ENCODE measurements around the gene SLC2A3. TPM values are rescaled to one million over a fixed set of nuclear protein-coding genes. Genes with fewer than 3 reads are reported as not detected.

The SLC2A3 gene
- total RNA-seq, 1 experiment from 2014 or later, result 717 TPM

DNA sequence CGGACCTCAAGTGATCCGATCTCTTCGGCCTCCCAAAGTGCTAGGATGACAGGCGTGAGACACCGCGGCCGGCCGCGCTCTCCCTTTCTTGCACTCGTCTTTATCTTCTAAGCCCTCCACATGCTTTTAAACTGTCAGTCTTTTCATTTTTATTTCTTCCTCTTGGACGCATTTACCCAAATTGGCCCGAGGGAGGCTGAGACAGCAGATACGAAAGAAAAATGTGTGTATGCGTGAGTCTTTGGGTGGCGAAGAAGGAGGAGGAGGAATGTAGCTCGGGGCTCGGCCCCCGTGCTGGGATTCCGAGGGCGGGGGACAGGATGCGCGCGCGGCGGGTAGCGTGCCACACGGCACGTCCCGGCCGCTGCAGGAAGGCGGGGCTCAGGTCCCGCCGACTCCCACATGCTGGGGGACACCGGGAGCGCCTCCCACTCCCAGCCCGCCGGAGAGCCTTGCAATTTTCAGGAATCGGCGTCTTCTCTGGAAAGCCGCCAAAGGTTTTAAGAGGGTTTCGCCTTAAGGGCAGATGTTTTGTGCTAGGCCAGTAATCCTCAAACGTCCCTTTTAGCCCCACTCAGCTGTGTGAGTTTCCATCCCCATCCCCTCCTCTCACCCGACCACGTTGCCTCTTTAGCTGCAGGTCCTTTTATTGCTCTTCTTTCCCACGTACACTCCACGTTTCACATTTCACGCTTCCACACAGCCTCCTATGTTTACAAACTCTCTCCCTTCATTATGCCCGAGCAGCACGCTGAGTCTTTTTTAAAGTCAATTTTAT is 34.7 kb upstream of the SLC2A3 start (continued):
- TF ChIP-seq, protein P1, sequence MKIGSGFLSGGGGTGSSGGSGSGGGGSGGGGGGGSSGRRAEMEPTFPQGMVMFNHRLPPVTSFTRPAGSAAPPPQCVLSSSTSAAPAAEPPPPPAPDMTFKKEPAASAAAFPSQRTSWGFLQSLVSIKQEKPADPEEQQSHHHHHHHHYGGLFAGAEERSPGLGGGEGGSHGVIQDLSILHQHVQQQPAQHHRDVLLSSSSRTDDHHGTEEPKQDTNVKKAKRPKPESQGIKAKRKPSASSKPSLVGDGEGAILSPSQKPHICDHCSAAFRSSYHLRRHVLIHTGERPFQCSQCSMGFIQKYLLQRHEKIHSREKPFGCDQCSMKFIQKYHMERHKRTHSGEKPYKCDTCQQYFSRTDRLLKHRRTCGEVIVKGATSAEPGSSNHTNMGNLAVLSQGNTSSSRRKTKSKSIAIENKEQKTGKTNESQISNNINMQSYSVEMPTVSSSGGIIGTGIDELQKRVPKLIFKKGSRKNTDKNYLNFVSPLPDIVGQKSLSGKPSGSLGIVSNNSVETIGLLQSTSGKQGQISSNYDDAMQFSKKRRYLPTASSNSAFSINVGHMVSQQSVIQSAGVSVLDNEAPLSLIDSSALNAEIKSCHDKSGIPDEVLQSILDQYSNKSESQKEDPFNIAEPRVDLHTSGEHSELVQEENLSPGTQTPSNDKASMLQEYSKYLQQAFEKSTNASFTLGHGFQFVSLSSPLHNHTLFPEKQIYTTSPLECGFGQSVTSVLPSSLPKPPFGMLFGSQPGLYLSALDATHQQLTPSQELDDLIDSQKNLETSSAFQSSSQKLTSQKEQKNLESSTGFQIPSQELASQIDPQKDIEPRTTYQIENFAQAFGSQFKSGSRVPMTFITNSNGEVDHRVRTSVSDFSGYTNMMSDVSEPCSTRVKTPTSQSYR (CRISPR knock-in tag; IDR thresholded peaks at IDR 0.05), result peak; percentile 26; the same call in 1 of the 2 replicates
- TF ChIP-seq RORB (CRISPR knock-in tag; IDR thresholded peaks at IDR 0.05) (no peak), ZNF671 (CRISPR knock-in tag; IDR thresholded peaks at IDR 0.05) (no peak), TEAD4 (CRISPR knock-in tag; IDR thresholded peaks at IDR 0.05) (peak; percentile 92; the same call in 1 of the 2 replicates), ZNF219 (CRISPR knock-in tag; IDR thresholded peaks at IDR 0.05; ENCODE audit: borderline replicate concordance) (no peak; the same call in 1 of the 2 replicates), ESRRA (CRISPR knock-in tag; IDR thresholded peaks at IDR 0.05; ENCODE audit: borderline replicate concordance) (no peak), CREB1 (CRISPR knock-in tag; IDR thresholded peaks at IDR 0.05) (peak; percentile 55; the same call in 1 of the 2 replicates), ATF1 (CRISPR knock-in tag; IDR thresholded peaks at IDR 0.05) (no peak), ZNF232 (CRISPR knock-in tag; IDR thresholded peaks at IDR 0.05) (0 out of 2 replicates have a peak, but pooled peaks have one; percentile 48), USF2 (CRISPR knock-in tag; IDR thresholded peaks at IDR 0.05) (peak; percentile 29; the same call in 1 of the 2 replicates), MYBL2 (CRISPR knock-in tag; IDR thresholded peaks at IDR 0.05) (0 out of 2 replicates have a peak, but pooled peaks have one; percentile 47), ZNF532 (CRISPR knock-in tag; IDR thresholded peaks at IDR 0.05; ENCODE audit: borderline replicate concordance) (no peak), E2F5 (CRISPR knock-in tag; IDR thresholded peaks at IDR 0.05) (peak; percentile 51; the same call in 1 of the 2 replicates), ZNF121 (CRISPR knock-in tag; IDR thresholded peaks at IDR 0.05) (no peak), SP1 (CRISPR knock-in tag; conservative IDR thresholded peaks at IDR 0.05) (peak; percentile 70), ZNF512 (CRISPR knock-in tag; IDR thresholded peaks at IDR 0.05; ENCODE audit: borderline replicate concordance) (no peak), ETV6 (CRISPR knock-in tag; IDR thresholded peaks at IDR 0.05) (0 out of 2 replicates have a peak, but pooled peaks have one; percentile 66), TEAD1 (CRISPR knock-in tag; IDR thresholded peaks at IDR 0.05) (peak; percentile 95; the same call in 1 of the 2 replicates)
- TF ChIP-seq, protein P2, sequence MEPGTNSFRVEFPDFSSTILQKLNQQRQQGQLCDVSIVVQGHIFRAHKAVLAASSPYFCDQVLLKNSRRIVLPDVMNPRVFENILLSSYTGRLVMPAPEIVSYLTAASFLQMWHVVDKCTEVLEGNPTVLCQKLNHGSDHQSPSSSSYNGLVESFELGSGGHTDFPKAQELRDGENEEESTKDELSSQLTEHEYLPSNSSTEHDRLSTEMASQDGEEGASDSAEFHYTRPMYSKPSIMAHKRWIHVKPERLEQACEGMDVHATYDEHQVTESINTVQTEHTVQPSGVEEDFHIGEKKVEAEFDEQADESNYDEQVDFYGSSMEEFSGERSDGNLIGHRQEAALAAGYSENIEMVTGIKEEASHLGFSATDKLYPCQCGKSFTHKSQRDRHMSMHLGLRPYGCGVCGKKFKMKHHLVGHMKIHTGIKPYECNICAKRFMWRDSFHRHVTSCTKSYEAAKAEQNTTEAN (CRISPR knock-in tag; IDR thresholded peaks at IDR 0.05), result peak; percentile 49; the same call in 1 of the 2 replicates
- TF ChIP-seq, protein P3, sequence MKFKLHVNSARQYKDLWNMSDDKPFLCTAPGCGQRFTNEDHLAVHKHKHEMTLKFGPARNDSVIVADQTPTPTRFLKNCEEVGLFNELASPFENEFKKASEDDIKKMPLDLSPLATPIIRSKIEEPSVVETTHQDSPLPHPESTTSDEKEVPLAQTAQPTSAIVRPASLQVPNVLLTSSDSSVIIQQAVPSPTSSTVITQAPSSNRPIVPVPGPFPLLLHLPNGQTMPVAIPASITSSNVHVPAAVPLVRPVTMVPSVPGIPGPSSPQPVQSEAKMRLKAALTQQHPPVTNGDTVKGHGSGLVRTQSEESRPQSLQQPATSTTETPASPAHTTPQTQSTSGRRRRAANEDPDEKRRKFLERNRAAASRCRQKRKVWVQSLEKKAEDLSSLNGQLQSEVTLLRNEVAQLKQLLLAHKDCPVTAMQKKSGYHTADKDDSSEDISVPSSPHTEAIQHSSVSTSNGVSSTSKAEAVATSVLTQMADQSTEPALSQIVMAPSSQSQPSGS (CRISPR knock-in tag; IDR thresholded peaks at IDR 0.05; ENCODE audit: borderline replicate concordance, low read depth), result no peak
- TF ChIP-seq, protein P4, sequence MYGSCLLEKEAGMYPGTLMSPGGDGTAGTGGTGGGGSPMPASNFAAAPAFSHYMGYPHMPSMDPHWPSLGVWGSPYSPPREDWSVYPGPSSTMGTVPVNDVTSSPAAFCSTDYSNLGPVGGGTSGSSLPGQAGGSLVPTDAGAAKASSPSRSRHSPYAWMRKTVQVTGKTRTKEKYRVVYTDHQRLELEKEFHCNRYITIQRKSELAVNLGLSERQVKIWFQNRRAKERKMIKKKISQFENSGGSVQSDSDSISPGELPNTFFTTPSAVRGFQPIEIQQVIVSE (CRISPR knock-in tag; IDR thresholded peaks at IDR 0.05; ENCODE audit: borderline replicate concordance), result no peak
- TF ChIP-seq, protein P5, sequence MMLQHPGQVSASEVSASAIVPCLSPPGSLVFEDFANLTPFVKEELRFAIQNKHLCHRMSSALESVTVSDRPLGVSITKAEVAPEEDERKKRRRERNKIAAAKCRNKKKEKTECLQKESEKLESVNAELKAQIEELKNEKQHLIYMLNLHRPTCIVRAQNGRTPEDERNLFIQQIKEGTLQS (CRISPR knock-in tag; conservative IDR thresholded peaks at IDR 0.05), result no peak

All from WTC11 (cell line).